HL-60 (cell line): ENCODE measurements around the gene ARL8A.

Source experiments
- DNase-seq, 2 experiments: peaks; one replicate each; pipeline ENCODE4 v3.0.0-alpha.2; 2010 to 2020; ENCODE audit warnings: low read depth in 1 of 2, low spot score in 1 of 2
- H3K27ac ChIP-seq: fragments of 250-450 bp; sonication (Bioruptor Pico); replicated peaks from 2 replicates; pipeline ENCODE4 v1.5.1; 2020; ENCODE audit warnings: mild to moderate bottlenecking, moderate library complexity
- H3K27me3 ChIP-seq: fragments of 250-450 bp; sonication (Bioruptor Pico); 2 replicates; pipeline ENCODE4 v1.5.1; 2021; ENCODE audit warnings: mild to moderate bottlenecking, moderate library complexity; ENCODE audit not compliant: insufficient read depth, poor library complexity, severe bottlenecking
- H3K4me3 ChIP-seq: replicated peaks from 2 replicates; pipeline ENCODE4 v1.5.1; 2011; ENCODE audit warnings: mild to moderate bottlenecking, control low read depth, low read length; ENCODE audit not compliant: insufficient read depth
- CTCF ChIP-seq: IDR thresholded peaks from one replicate; pipeline ENCODE4 v1.5.1; 2011; ENCODE audit warnings: low read length, control low read depth, inconsistent platforms; ENCODE audit not compliant: insufficient read depth
- GABPA ChIP-seq: IDR thresholded peaks from 2 replicates; pipeline ENCODE4 v1.6.1; 2012; ENCODE audit warnings: low read depth
- POLR2AphosphoS5 ChIP-seq: IDR thresholded peaks from 2 replicates; pipeline ENCODE4 v1.6.1; 2012; ENCODE audit warnings: low read depth
- REST ChIP-seq: IDR thresholded peaks from 2 replicates; pipeline ENCODE4 v1.6.1; 2012; ENCODE audit warnings: low read depth; ENCODE audit not compliant: insufficient replicate concordance
- SPI1 ChIP-seq: IDR thresholded peaks from 2 replicates; pipeline ENCODE4 v1.6.1; 2012; ENCODE audit warnings: low read depth, mild to moderate bottlenecking, borderline replicate concordance

ARL8A gene

GRCh38 chr1:202133001-202133400 lies 11.5 kb downstream of the ARL8A start:
- TF ChIP-seq REST: no peak
- no peak for TF ChIP-seq CTCF
- no peak for TF ChIP-seq GABPA
- peak; percentile 58; the same call in 1 of the 2 replicates for TF ChIP-seq POLR2AphosphoS5
- no peak for TF ChIP-seq SPI1
- DNase-seq: peak; percentile 60 to 84
- Histone ChIP-seq H3K27ac (peak overlapping the region; percentile 61), H3K4me3 (no peak overlapping the region), H3K27me3 (no peaks in the 10 kb centered on the region)

GRCh38 chr1:202131956-202132821 lies 12.3 kb downstream of the ARL8A start:
- peak overlapping the region; percentile 61; the same call in 1 of the 2 replicates for H3K27ac ChIP-seq
- TF ChIP-seq REST: no peak
- TF ChIP-seq GABPA: no peak
- no peak for TF ChIP-seq SPI1
- no peak for TF ChIP-seq CTCF
- TF ChIP-seq POLR2AphosphoS5: no peak; the same call in 1 of the 2 replicates
- no peak for DNase-seq
- H3K4me3 ChIP-seq: no peak overlapping the region
- no peaks in the 10 kb centered on the region for H3K27me3 ChIP-seq

- DNase-seq: no peak
- H3K27ac ChIP-seq: no peak overlapping the region
- no peaks in the 10 kb centered on the region for H3K27me3 ChIP-seq
- TF ChIP-seq CTCF (no peak), GABPA (no peak), SPI1 (no peak), POLR2AphosphoS5 (no peak), REST (no peak)
- no peak overlapping the region for H3K4me3 ChIP-seq
These were observed 13.6 kb downstream of the ARL8A start for GRCh38 chr1:202130816-202131522.
